Measurements from ENCODE around the gene OTUD4. TPM values are rescaled to one million over a fixed set of nuclear protein-coding genes. Genes with fewer than 3 reads are reported as not detected.

Gene OTUD4
- total RNA-seq, 1 donor from 2014 or later = 22.7 TPM

- Mint-ChIP-seq H3K9me3 (ENCODE audit: unreplicated experiment) (peaks cover 5% of the 10 kb centered on the region), H3K36me3 (ENCODE audit: unreplicated experiment) (peaks cover 4% of the 10 kb centered on the region), H3K27me3 (ENCODE audit: unreplicated experiment) (peaks cover 2% of the 10 kb centered on the region), H3K27ac (ENCODE audit: unreplicated experiment) (no peak overlapping the region), H3K4me1 (ENCODE audit: low read depth, unreplicated experiment) (peaks cover 7% of the 10 kb centered on the region), H3K4me3 (ENCODE audit: unreplicated experiment) (no peak overlapping the region)
- TF ChIP-seq, protein P1, sequence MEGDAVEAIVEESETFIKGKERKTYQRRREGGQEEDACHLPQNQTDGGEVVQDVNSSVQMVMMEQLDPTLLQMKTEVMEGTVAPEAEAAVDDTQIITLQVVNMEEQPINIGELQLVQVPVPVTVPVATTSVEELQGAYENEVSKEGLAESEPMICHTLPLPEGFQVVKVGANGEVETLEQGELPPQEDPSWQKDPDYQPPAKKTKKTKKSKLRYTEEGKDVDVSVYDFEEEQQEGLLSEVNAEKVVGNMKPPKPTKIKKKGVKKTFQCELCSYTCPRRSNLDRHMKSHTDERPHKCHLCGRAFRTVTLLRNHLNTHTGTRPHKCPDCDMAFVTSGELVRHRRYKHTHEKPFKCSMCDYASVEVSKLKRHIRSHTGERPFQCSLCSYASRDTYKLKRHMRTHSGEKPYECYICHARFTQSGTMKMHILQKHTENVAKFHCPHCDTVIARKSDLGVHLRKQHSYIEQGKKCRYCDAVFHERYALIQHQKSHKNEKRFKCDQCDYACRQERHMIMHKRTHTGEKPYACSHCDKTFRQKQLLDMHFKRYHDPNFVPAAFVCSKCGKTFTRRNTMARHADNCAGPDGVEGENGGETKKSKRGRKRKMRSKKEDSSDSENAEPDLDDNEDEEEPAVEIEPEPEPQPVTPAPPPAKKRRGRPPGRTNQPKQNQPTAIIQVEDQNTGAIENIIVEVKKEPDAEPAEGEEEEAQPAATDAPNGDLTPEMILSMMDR (IDR thresholded peaks at IDR 0.05; ENCODE audit: partially characterized antibody, unreplicated experiment) = no peak
- no peak for DNase-seq
Observed at GRCh38 chr4:145176641-145177432, 3.6 kb downstream of the OTUD4 start.

DNA sequence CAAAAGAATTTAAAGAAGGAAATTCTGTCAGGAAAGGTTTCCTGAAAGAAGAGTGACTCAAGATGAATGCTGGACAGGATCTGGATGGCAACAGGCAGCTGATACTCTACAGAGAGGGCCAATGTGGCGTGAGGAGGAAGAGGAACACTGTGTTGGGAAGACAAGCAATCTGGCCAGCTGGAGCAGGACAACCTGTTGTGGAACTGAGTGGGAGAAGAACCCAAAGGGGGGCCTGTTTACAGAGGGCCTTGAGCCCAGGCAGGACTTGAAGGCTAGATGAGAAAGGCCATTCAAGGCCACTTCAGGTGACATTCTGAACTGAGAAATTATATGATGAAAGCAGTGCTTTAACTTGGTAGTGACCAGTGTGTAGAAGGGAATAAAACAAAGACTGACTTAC, 8.5 kb downstream of the OTUD4 start:
- DNase-seq = no peak
- Mint-ChIP-seq H3K4me1 (ENCODE audit: low read depth, unreplicated experiment) (no peaks in the 10 kb centered on the region), H3K36me3 (ENCODE audit: unreplicated experiment) (no peaks in the 10 kb centered on the region), H3K9me3 (ENCODE audit: unreplicated experiment) (no peaks in the 10 kb centered on the region), H3K4me3 (ENCODE audit: unreplicated experiment) (no peak overlapping the region), H3K27me3 (ENCODE audit: unreplicated experiment) (no peaks in the 10 kb centered on the region), H3K27ac (ENCODE audit: unreplicated experiment) (no peak overlapping the region)
- TF ChIP-seq, protein P1 (IDR thresholded peaks at IDR 0.05; ENCODE audit: partially characterized antibody, unreplicated experiment) = no peak

DNA sequence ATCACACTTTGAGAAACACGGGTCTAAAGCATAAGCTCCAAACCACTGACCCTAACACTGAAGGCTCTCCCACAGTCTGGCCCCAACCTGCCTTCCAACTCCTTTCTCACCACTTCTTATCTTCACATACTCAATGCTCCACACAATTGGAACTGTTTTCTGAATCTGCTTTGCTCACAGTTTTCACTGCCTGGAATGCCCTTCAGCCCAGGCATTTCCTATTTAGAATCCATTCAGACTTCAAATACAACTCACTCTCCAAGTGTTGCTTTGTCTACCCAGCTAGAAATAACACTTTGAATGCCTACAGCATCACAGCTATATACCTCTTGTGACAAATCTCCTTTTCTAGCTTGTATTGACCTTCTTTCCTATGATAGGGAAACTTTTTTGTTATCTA, 10.2 kb downstream of the OTUD4 start:
- DNase-seq = no peak
- TF ChIP-seq, protein P1 (IDR thresholded peaks at IDR 0.05; ENCODE audit: partially characterized antibody, unreplicated experiment) = no peak
- H3K36me3 Mint-ChIP-seq (ENCODE audit: unreplicated experiment) = no peaks in the 10 kb centered on the region

GRCh38 chr4:145168581-145169187, 11.7 kb downstream of the OTUD4 start:
- Mint-ChIP-seq H3K27me3 (ENCODE audit: unreplicated experiment) (no peaks in the 10 kb centered on the region), H3K4me3 (ENCODE audit: unreplicated experiment) (no peak overlapping the region), H3K9me3 (ENCODE audit: unreplicated experiment) (no peaks in the 10 kb centered on the region), H3K4me1 (ENCODE audit: low read depth, unreplicated experiment) (no peaks in the 10 kb centered on the region), H3K27ac (ENCODE audit: unreplicated experiment) (no peak overlapping the region), H3K36me3 (ENCODE audit: unreplicated experiment) (no peaks in the 10 kb centered on the region)
- TF ChIP-seq, protein P1 (IDR thresholded peaks at IDR 0.05; ENCODE audit: partially characterized antibody, unreplicated experiment) = no peak
- no peak for DNase-seq

More for the DNA sequence above, 10.2 kb downstream of the OTUD4 start:
- Mint-ChIP-seq H3K27ac (ENCODE audit: unreplicated experiment) (no peak overlapping the region), H3K4me1 (ENCODE audit: low read depth, unreplicated experiment) (no peaks in the 10 kb centered on the region), H3K9me3 (ENCODE audit: unreplicated experiment) (no peaks in the 10 kb centered on the region), H3K4me3 (ENCODE audit: unreplicated experiment) (no peak overlapping the region), H3K27me3 (ENCODE audit: unreplicated experiment) (no peaks in the 10 kb centered on the region)

DNA sequence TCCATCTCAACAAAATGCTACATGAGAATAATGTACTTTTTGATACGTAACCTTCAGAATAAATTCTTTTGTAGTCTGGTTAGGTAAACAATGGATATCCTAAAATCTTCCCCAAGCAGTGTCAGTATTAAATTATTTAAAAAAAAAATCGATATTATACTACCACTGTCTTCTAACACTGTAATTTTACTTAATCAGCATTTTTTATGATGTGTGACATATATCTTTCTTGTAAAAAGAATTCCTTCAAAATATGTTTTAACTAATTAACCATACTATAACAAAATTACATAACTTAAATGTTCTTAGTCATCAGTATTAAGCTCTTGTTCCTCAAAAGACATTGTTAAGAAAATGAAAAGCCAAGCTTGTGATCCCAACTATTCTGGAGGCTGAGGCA, 12.5 kb downstream of the OTUD4 start:
- Mint-ChIP-seq H3K4me1 (ENCODE audit: low read depth, unreplicated experiment) (no peaks in the 10 kb centered on the region), H3K27ac (ENCODE audit: unreplicated experiment) (no peak overlapping the region), H3K9me3 (ENCODE audit: unreplicated experiment) (no peaks in the 10 kb centered on the region), H3K27me3 (ENCODE audit: unreplicated experiment) (no peaks in the 10 kb centered on the region), H3K36me3 (ENCODE audit: unreplicated experiment) (no peaks in the 10 kb centered on the region), H3K4me3 (ENCODE audit: unreplicated experiment) (no peak overlapping the region)
- TF ChIP-seq, protein P1 (IDR thresholded peaks at IDR 0.05; ENCODE audit: partially characterized antibody, unreplicated experiment) = no peak
- DNase-seq = no peak
